ENCODE measurements around the gene HPGDS. TPM values are rescaled to one million over a fixed set of nuclear protein-coding genes. Genes with fewer than 3 reads are reported as not detected.

HPGDS gene
- total RNA-seq, 1 donor from 2014 or later, result not detected

DNA sequence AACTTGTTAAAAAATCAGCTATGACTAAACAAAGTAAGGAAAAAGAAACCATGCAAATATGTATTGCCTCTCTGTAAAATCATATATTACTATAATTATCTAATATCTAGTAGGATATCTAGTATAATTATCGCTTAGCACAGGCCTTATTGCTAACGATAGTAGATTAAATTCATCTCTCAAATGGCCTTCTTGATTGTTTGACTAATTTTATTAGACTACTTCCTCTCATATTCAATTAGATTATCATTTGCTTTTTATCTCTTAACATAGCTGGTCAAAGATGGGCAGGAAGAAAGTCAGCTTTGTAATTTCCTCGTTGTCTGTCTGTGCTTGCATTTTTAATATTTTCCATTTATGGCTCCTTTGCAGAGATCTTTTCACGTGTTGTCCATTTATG lies 21.9 kb upstream of the HPGDS start:
- H3K27ac ChIP-seq, result no peak overlapping the region
- no peaks in the 10 kb centered on the region for H3K36me3 ChIP-seq
- H3K4me1 ChIP-seq, result no peaks in the 10 kb centered on the region
- intact Hi-C loops (cut with DNase I), result no loop called here
- DNase-seq (ENCODE audit: low spot score in 2 of 2), result no peak
- no peak for TF ChIP-seq CTCF (IDR thresholded peaks at IDR 0.05)
- H3K27me3 ChIP-seq, result no peaks in the 10 kb centered on the region
- peaks cover 0 to 4% of the 10 kb centered on the region in 2 donors for H3K9me3 ChIP-seq
- no peak overlapping the region for H3K4me3 ChIP-seq

- no peak for DNase-seq (ENCODE audit: low spot score in 2 of 2)
- no peak for TF ChIP-seq CTCF (IDR thresholded peaks at IDR 0.05)
- intact Hi-C loops (cut with DNase I), result no loop called here
- no peak overlapping the region for H3K4me3 ChIP-seq
- no peak overlapping the region for H3K27ac ChIP-seq
- H3K36me3 ChIP-seq, result no peaks in the 10 kb centered on the region
- no peaks in the 10 kb centered on the region for H3K4me1 ChIP-seq
- H3K27me3 ChIP-seq, result no peaks in the 10 kb centered on the region
- H3K9me3 ChIP-seq, result peaks cover 0 to 4% of the 10 kb centered on the region in 2 donors
Observed at GRCh38 chr4:94363136-94363655, 20.6 kb upstream of the HPGDS start.

DNA sequence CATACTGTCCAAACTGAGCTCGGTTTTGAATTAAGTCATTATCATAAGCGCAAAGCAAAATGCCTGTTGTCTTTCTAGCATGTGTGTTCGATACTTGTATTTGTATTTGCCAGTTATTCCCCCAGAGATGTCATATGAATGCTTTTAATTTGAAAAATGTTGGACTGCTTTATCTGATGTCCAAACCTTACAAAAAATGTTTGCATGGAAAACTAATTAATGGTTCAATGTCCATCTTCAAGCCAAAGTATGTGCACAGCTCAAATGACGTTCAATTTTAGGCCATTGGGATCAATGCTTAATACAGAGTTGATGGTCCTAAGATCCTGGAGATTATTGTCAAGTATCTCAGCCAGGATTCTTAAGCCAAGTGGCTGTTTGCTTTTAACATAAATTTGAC lies 17.2 kb upstream of the HPGDS start:
- Histone ChIP-seq H3K4me3 (no peak overlapping the region), H3K36me3 (no peaks in the 10 kb centered on the region), H3K4me1 (no peaks in the 10 kb centered on the region), H3K27ac (no peak overlapping the region), H3K27me3 (no peaks in the 10 kb centered on the region), H3K9me3 (no peaks in the 10 kb centered on the region)
- intact Hi-C loops (cut with DNase I), result no loop called here
- TF ChIP-seq CTCF (IDR thresholded peaks at IDR 0.05), result no peak
- DNase-seq (ENCODE audit: low spot score in 2 of 2), result no peak

GRCh38 chr4:94359221-94359620 lies 16.6 kb upstream of the HPGDS start:
- no peak overlapping the region for H3K4me3 ChIP-seq
- no peaks in the 10 kb centered on the region for H3K4me1 ChIP-seq
- H3K27ac ChIP-seq, result no peak overlapping the region
- TF ChIP-seq CTCF (IDR thresholded peaks at IDR 0.05), result no peak
- intact Hi-C loops (cut with DNase I), result no loop called here
- H3K36me3 ChIP-seq, result no peaks in the 10 kb centered on the region
- no peak for DNase-seq (ENCODE audit: low spot score in 2 of 2)
- H3K9me3 ChIP-seq, result no peaks in the 10 kb centered on the region
- no peaks in the 10 kb centered on the region for H3K27me3 ChIP-seq

- Histone ChIP-seq H3K36me3 (no peaks in the 10 kb centered on the region), H3K4me1 (no peaks in the 10 kb centered on the region), H3K27ac (no peak overlapping the region), H3K27me3 (no peaks in the 10 kb centered on the region), H3K4me3 (no peak overlapping the region), H3K9me3 (no peaks in the 10 kb centered on the region)
- no peak for TF ChIP-seq CTCF (IDR thresholded peaks at IDR 0.05)
- no peak for DNase-seq (ENCODE audit: low spot score in 2 of 2)
- intact Hi-C loops (cut with DNase I), result no loop called here
Observed at GRCh38 chr4:94358101-94358500, 15.5 kb upstream of the HPGDS start.

GRCh38 chr4:94357624-94358023 lies 15.0 kb upstream of the HPGDS start:
- no peaks in the 10 kb centered on the region for H3K9me3 ChIP-seq
- no peak overlapping the region for H3K4me3 ChIP-seq
- no peak for TF ChIP-seq CTCF (IDR thresholded peaks at IDR 0.05)
- H3K36me3 ChIP-seq, result no peaks in the 10 kb centered on the region
- H3K27ac ChIP-seq, result no peak overlapping the region
- no peaks in the 10 kb centered on the region for H3K4me1 ChIP-seq
- DNase-seq (ENCODE audit: low spot score in 2 of 2), result no peak
- H3K27me3 ChIP-seq, result no peaks in the 10 kb centered on the region
- intact Hi-C loops (cut with DNase I), result no loop called here

Data from ascending aorta (tissue), 2 donors.